ENCODE results near the gene POLA1. TPM values are rescaled to one million over a fixed set of nuclear protein-coding genes. Genes with fewer than 3 reads are reported as not detected.

Gene POLA1
- total RNA-seq, 2 donors from 2014 or later = 6.7 to 7.2 TPM

DNA sequence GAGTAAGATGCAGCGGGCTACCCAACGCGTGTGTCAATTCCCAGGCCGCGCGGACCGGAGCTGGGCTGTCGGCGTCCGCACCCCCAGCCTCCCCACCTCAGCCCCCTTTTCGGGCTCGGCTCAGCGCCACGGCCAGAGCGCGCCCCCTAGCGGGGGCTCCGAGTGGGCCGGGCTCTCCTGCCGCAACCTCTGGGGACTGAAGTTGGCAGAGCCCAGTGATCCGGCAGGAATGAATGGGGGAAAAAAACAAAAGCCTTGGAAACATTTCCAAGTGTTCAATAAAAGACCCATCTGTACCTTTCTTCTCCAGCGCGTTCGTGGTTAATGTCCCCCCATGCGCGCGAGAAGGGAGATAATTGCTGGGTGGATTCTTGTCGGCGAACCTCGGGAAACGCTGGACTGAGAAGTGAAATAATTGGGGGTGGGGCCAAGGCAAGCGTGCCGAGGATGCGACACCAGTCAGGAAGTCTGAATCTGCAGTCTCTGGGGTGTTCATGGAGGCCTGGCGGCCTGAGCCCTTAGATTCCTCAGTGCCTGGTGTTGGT, 327.3 kb downstream of the POLA1 start:
- Histone ChIP-seq H3K9me3 (no peaks in the 10 kb centered on the region), H3K36me3 (no peaks in the 10 kb centered on the region), H3K27me3 (peaks cover 28 to 43% of the 10 kb centered on the region in 2 donors), H3K27ac (no peak overlapping the region), H3K4me1 (peaks cover 0 to 8% of the 10 kb centered on the region in 2 donors), H3K4me3 (no peak overlapping the region)
- TF ChIP-seq, protein P1, sequence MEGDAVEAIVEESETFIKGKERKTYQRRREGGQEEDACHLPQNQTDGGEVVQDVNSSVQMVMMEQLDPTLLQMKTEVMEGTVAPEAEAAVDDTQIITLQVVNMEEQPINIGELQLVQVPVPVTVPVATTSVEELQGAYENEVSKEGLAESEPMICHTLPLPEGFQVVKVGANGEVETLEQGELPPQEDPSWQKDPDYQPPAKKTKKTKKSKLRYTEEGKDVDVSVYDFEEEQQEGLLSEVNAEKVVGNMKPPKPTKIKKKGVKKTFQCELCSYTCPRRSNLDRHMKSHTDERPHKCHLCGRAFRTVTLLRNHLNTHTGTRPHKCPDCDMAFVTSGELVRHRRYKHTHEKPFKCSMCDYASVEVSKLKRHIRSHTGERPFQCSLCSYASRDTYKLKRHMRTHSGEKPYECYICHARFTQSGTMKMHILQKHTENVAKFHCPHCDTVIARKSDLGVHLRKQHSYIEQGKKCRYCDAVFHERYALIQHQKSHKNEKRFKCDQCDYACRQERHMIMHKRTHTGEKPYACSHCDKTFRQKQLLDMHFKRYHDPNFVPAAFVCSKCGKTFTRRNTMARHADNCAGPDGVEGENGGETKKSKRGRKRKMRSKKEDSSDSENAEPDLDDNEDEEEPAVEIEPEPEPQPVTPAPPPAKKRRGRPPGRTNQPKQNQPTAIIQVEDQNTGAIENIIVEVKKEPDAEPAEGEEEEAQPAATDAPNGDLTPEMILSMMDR (IDR thresholded peaks at IDR 0.05) = peak in 1 of 2 donors; percentile 55
- no peak for DNase-seq (ENCODE audit: low spot score)

DNA sequence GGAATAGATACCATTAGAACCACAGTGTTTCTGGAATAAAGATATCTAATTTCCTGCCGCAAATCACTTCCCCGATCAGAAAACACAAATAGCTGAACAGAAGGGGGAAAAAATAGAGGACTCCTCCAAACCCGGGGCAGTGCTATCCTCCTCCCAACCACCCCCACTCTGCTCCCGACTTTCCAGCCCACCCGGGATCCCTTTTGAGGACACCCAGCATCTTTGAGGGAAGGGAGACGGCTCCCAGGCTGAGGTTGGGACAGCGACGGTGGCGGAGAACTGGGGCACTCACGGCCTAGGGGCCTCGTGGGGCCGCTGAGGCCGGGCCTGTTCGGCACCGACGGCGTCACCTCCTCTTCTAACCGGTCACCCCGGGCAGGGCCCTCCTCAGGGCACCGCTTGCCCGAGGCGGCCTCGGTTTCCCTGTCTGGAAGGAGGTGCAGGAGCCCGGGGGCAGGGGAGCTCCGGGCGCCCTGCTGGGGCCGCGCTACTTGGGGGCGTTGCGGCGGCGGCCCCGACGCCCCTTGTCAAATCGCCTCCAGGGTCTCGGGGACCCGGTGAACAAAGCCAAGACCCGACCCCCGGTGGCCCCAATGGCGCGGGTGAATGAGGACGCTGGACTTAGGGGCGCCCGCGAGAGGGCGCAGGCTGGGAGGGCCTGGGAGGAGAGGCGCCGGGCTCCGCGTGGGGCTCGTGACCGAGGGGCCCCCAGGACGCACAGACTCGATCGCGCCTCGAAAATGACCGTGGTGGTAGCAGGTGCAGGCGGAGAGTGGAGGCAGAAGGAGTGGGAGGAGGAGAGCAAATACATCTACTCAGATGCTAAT, 329.0 kb downstream of the POLA1 start:
- H3K36me3 ChIP-seq = no peaks in the 10 kb centered on the region
- H3K9me3 ChIP-seq = no peaks in the 10 kb centered on the region
- H3K4me3 ChIP-seq = no peak overlapping the region
- peaks cover 0 to 8% of the 10 kb centered on the region in 2 donors for H3K4me1 ChIP-seq
- peaks cover 23 to 38% of the 10 kb centered on the region in 2 donors for H3K27me3 ChIP-seq
- TF ChIP-seq, protein P1 (IDR thresholded peaks at IDR 0.05) = no peak
- H3K27ac ChIP-seq = no peak overlapping the region
- no peak for DNase-seq (ENCODE audit: low spot score)

GRCh38 chrX:25023908-25024307, 330.2 kb downstream of the POLA1 start:
- Histone ChIP-seq H3K27me3 (peaks cover 15 to 33% of the 10 kb centered on the region in 2 donors), H3K9me3 (no peaks in the 10 kb centered on the region), H3K27ac (no peak overlapping the region), H3K4me1 (peaks cover 0 to 8% of the 10 kb centered on the region in 2 donors), H3K4me3 (no peak overlapping the region), H3K36me3 (no peaks in the 10 kb centered on the region)
- no peak for DNase-seq (ENCODE audit: low spot score)
- TF ChIP-seq, protein P1 (IDR thresholded peaks at IDR 0.05) = no peak

GRCh38 chrX:25025615-25026014, 331.9 kb downstream of the POLA1 start:
- no peak for DNase-seq (ENCODE audit: low spot score)
- H3K36me3 ChIP-seq = no peaks in the 10 kb centered on the region

GRCh38 chrX:25026576-25026975, 332.9 kb downstream of the POLA1 start:
- peaks cover 8 to 12% of the 10 kb centered on the region in 2 donors for H3K27me3 ChIP-seq
- DNase-seq (ENCODE audit: low spot score) = no peak
- TF ChIP-seq, protein P1 (IDR thresholded peaks at IDR 0.05) = no peak

More at GRCh38 chrX:25025615-25026014, 331.9 kb downstream of the POLA1 start:
- peaks cover 0 to 3% of the 10 kb centered on the region in 2 donors for H3K4me1 ChIP-seq
- no peak overlapping the region for H3K27ac ChIP-seq
- no peak overlapping the region for H3K4me3 ChIP-seq
- H3K27me3 ChIP-seq = peaks cover 12 to 19% of the 10 kb centered on the region in 2 donors
- TF ChIP-seq, protein P1 (IDR thresholded peaks at IDR 0.05) = no peak
- H3K9me3 ChIP-seq = no peaks in the 10 kb centered on the region

More at GRCh38 chrX:25026576-25026975, 332.9 kb downstream of the POLA1 start:
- H3K27ac ChIP-seq = no peak overlapping the region
- H3K4me3 ChIP-seq = no peak overlapping the region
- H3K9me3 ChIP-seq = no peaks in the 10 kb centered on the region
- H3K36me3 ChIP-seq = no peaks in the 10 kb centered on the region
- H3K4me1 ChIP-seq = no peaks in the 10 kb centered on the region
